ENCODE data around the gene GLG1.

DNA sequence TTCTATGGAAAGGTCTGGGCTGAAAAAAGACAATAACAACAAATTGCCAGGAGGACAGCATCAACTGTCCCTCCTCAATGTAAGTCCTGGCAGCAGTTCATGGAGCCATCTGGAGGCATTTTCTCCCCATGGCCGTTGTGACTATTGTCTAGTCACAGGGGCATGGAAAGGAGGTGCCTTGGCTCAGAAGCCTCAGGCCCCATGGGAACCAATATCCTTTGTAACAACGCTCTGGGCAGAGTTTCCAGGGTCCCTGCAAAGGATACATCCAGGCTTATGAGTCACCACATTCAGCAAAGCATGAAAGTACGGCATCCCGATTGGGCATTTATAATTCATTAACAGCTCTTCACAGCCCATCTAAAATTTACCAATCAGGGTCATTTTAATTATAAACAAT, 85.2 kb downstream of the GLG1 start:
- TF ChIP-seq POLR2A (IDR thresholded peaks at IDR 0.05; ENCODE audit: low read length) (no peak), GATA1 (IDR thresholded peaks at IDR 0.05; ENCODE audit: low read depth, low read length) (no peak)
